ENCODE data around the gene ZSCAN26. TPM values are rescaled to one million over a fixed set of nuclear protein-coding genes. Genes with fewer than 3 reads are reported as not detected.

Gene ZSCAN26
- total and polyA plus RNA-seq, 2 of the 4 experiments (the other 2 are of a cell fraction), result 13.1 to 42.1 TPM

- no peak overlapping the region for H4K5ac ChIP-seq (ENCODE audit: low read depth, low read length)
- no peak overlapping the region for H3K4ac ChIP-seq (ENCODE audit: low read depth, low read length)
- no peak overlapping the region for H3K4me2 ChIP-seq (ENCODE audit: low read depth, low read length)
- no peaks in the 10 kb centered on the region for H3K27me3 ChIP-seq (ENCODE audit: control insufficient read depth, insufficient read depth, low read length)
- H3K18ac ChIP-seq (ENCODE audit: low read depth, low read length), result no peak overlapping the region
- in situ Hi-C loops (cut with MboI; ENCODE audit: low sequenced_read_pairs), result no loop called here
- ChIA-PET POLR2A (ENCODE audit: unreplicated experiment) (no interaction called here), CTCF (no interaction called here)
- no peak overlapping the region for H3K4me3 ChIP-seq (ENCODE audit: insufficient read depth, low read depth, low read length)
- H3K56ac ChIP-seq (ENCODE audit: extremely low read depth, insufficient read depth, low read length), result no peak overlapping the region
- no peaks in the 10 kb centered on the region for H3K9me1 ChIP-seq (ENCODE audit: insufficient read depth, low read length)
- H3K9me3 ChIP-seq (ENCODE audit: control insufficient read depth, insufficient read depth, low read length), result peaks cover 22% of the 10 kb centered on the region
- no peak overlapping the region for H3K9ac ChIP-seq (ENCODE audit: low read depth, low read length)
- no peak overlapping the region for H2BK5ac ChIP-seq (ENCODE audit: low read depth, low read length, poor library complexity, severe bottlenecking)
- no peak overlapping the region for H4K8ac ChIP-seq (ENCODE audit: low read depth in 2 of 2, low read length in 2 of 2)
- ATAC-seq (ENCODE audit: low read depth), result no peak
- TF ChIP-seq ELK1 (IDR thresholded peaks at IDR 0.05; ENCODE audit: borderline replicate concordance, low read depth, low read length) (no peak), USF2 (IDR thresholded peaks at IDR 0.05; ENCODE audit: low read depth, low read length) (no peak), CEBPB (IDR thresholded peaks at IDR 0.05; ENCODE audit: low read depth, low read length) (no peak), CTCF (conservative IDR thresholded peaks at IDR 0.05; ENCODE audit: low read depth, low read length) (no peak), POLR2A (IDR thresholded peaks at IDR 0.05; ENCODE audit: low read depth, low read length) (no peak), RFX5 (IDR thresholded peaks at IDR 0.05; ENCODE audit: low read depth, low read length) (no peak), BHLHE40 (IDR thresholded peaks at IDR 0.05; ENCODE audit: low read depth, low read length) (no peak), FOS (IDR thresholded peaks at IDR 0.05; ENCODE audit: low read depth, low read length) (no peak), MAZ (IDR thresholded peaks at IDR 0.05; ENCODE audit: borderline replicate concordance, low read depth, low read length) (no peak), SMC3 (IDR thresholded peaks at IDR 0.05; ENCODE audit: low read depth, low read length) (no peak), NFE2L2 (IDR thresholded peaks at IDR 0.05; ENCODE audit: low read depth, low read length) (no peak), MXI1 (IDR thresholded peaks at IDR 0.05; ENCODE audit: borderline replicate concordance, low read depth, low read length) (no peak), MAFK (IDR thresholded peaks at IDR 0.05; ENCODE audit: low read depth, low read length) (no peak), CHD1 (IDR thresholded peaks at IDR 0.05; ENCODE audit: low read depth, low read length) (no peak), RAD21 (IDR thresholded peaks at IDR 0.05; ENCODE audit: low read length) (no peak), RCOR1 (IDR thresholded peaks at IDR 0.05; ENCODE audit: insufficient replicate concordance, low read length) (no peak)
- no peak overlapping the region for H3K27ac ChIP-seq (ENCODE audit: insufficient read depth, low read length)
- H3K36me3 ChIP-seq (ENCODE audit: control insufficient read depth, insufficient read depth, low read length), result peaks cover 11% of the 10 kb centered on the region
- dilution Hi-C loops (cut with HindIII; ENCODE audit: low sequenced_read_pairs, unreplicated experiment), result no loop called here
- H3K14ac ChIP-seq (replicated peaks; ENCODE audit: low read depth, low read length), result no peak overlapping the region
- intact Hi-C loops (cut with micrococcal nuclease), result no loop called here
- H3K4me1 ChIP-seq (ENCODE audit: control insufficient read depth, insufficient read depth, low read length), result no peaks in the 10 kb centered on the region
- no peak overlapping the region for H4K91ac ChIP-seq (ENCODE audit: insufficient read depth, low read depth, low read length)
- BruUV-seq (replicated peaks), result no TSS peak
- H2AK9ac ChIP-seq (replicated peaks; ENCODE audit: low read depth, low read length, poor library complexity), result no peak overlapping the region
- H3K23ac ChIP-seq (ENCODE audit: low read depth, low read length), result no peak overlapping the region
- WGBS, 2 experiments (ENCODE audit: extremely low coverage in 2 of 2, insufficient read length in 1 of 2), result 100% methylated on average over 1 of the region's 1 CpG; no CpG with 5 or more reads in 1 of the 2 experiments
- H2BK120ac ChIP-seq (ENCODE audit: low read depth, low read length), result no peak overlapping the region
- H2AK5ac ChIP-seq (ENCODE audit: low read depth, low read length), result no peak overlapping the region
- H4K20me1 ChIP-seq (ENCODE audit: insufficient read depth, low read length), result no peaks in the 10 kb centered on the region
- H3K79me1 ChIP-seq (ENCODE audit: low read depth in 1 of 2, low read length in 2 of 2), result no peaks in the 10 kb centered on the region
- H2BK15ac ChIP-seq (ENCODE audit: low read depth, low read length), result no peak overlapping the region
- no peak for DNase-seq
- no peak overlapping the region for H2AFZ ChIP-seq (replicated peaks; ENCODE audit: low read length, poor library complexity)
- H2BK20ac ChIP-seq (ENCODE audit: low read depth, low read length), result no peak overlapping the region
Measured at GRCh38 chr6:28323813-28324424, 57.0 kb downstream of the ZSCAN26 start.

Measured in IMR-90 (cell line).